ENCODE data around the gene SUMO2. TPM values are rescaled to one million over a fixed set of nuclear protein-coding genes. Genes with fewer than 3 reads are reported as not detected.

SUMO2 gene
- total and polyA plus RNA-seq, 2 of the 8 experiments (the other 6 are each of a cell fraction or from before 2014, with no cell fraction given), result 184 to 779 TPM

DNA sequence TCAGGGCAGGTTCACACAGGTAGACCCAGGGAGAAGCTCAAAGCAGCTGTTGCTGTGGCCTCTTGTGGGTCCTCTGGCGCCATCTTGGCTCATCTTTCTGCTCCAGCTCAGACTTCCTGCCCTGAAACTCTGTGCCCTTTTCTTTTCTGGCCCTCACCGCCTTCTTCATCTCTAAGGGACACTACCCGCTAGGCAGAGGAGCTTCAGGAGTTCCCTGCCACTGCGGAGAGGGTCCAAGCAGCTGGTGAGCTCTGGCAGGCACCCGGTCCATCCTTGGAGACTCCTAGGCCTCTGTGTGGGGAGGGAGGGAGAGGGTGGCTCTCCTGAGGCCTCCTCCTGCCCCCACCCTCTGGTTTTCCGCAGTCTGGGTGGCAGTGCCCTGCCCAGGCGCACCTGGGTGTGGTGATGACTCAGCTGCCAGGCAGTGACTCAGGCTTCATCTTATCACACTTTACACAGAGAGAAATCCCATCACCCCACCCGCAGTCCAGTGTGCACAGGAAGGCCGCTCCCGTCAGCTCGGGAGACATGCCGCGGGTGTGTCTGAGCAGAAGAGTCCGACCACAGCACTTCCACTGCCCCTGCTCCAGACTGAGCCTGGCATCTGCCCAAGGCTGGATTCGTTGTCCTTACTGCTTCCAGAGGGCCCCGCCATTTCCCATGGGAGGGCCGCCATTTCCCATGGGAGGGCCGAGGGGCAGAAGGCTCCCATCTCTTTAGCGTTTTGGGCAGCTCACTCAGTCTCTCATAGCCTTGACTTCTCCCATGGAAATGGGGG, 58.5 kb downstream of the SUMO2 start:
- H3K18ac ChIP-seq (ENCODE audit: extremely low read depth, low read length), result no peak overlapping the region
- peaks cover 0 to 4% (median 4%) of the 10 kb centered on the region in 4 experiments; a peak in 4 of 8 replicates for H3K36me3 ChIP-seq (ENCODE audit: control insufficient read depth in 2 of 4, insufficient read depth in 4 of 4, low read length in 3 of 4)
- 95% methylated on average over 19 of the region's 19 CpGs; no CpG with 5 or more reads in 1 of the 2 experiments for WGBS, 2 experiments (ENCODE audit: extremely low coverage in 1 of 2, insufficient coverage in 1 of 2, insufficient read length in 1 of 2, insufficient replicate concordance in 2 of 2, low coverage in 1 of 2, low lambda C conversion rate in 2 of 2, missing lambda C conversion rate in 1 of 2)
- no peak overlapping the region for H2BK15ac ChIP-seq (ENCODE audit: low read length)
- no peak for FAIRE-seq
- no peak overlapping the region for H3K14ac ChIP-seq (ENCODE audit: insufficient read length)
- no peak overlapping the region for H3K4me2 ChIP-seq (ENCODE audit: insufficient read depth in 1 of 2, low read depth in 2 of 2, low read length in 2 of 2)
- H2BK120ac ChIP-seq (replicated peaks; ENCODE audit: low read depth, low read length), result no peak overlapping the region
- peaks cover 0 to 3% of the 10 kb centered on the region in 2 experiments for H4K20me1 ChIP-seq (replicated peaks in 1 of 2; ENCODE audit: control insufficient read depth in 1 of 2, insufficient read depth in 2 of 2, low read length in 2 of 2)
- H3K23me2 ChIP-seq (ENCODE audit: low read depth, low read length), result no peaks in the 10 kb centered on the region
- no peak overlapping the region for H2BK12ac ChIP-seq (ENCODE audit: low read depth, low read length)
- H4K5ac ChIP-seq (ENCODE audit: insufficient read length, low read depth, low read length), result no peak overlapping the region
- no peak overlapping the region for H3K56ac ChIP-seq (replicated peaks; ENCODE audit: insufficient read length, low read depth, low read length)
- H3K4ac ChIP-seq (replicated peaks; ENCODE audit: insufficient read length, low read depth, low read length), result no peak overlapping the region
- no peak overlapping the region for H2BK5ac ChIP-seq (ENCODE audit: low read depth, low read length)
- no peak overlapping the region for H4K91ac ChIP-seq (replicated peaks; ENCODE audit: insufficient read length, low read length)
- H3K79me2 ChIP-seq (ENCODE audit: control insufficient read depth in 1 of 2, insufficient read depth in 2 of 2, low read length in 2 of 2), result peaks cover 0 to 2% of the 10 kb centered on the region in 2 experiments; a peak in 1 of 4 replicates
- no peaks in the 10 kb centered on the region; the same call in 1 of the 2 replicates for H3K79me1 ChIP-seq (ENCODE audit: low read depth, low read length)
- H2AFZ ChIP-seq (ENCODE audit: low read length), result no peak overlapping the region
- no peak overlapping the region; the same call in 1 of the 2 replicates for H4K8ac ChIP-seq (ENCODE audit: extremely low read depth, insufficient read depth, low read length)
- POLR2A ChIA-PET (ENCODE audit: partially characterized antibody), result interaction anchor here (0.7 to 13.9 kb wide), 12 partner anchors 7 to 125 kb away, joined by 3 to 134 read pairs (median 4); partner anchors contain the start of genes ARMC7 and JPT1
- no peak overlapping the region for H2BK20ac ChIP-seq (ENCODE audit: low read length)
- H3K23ac ChIP-seq (ENCODE audit: insufficient read length), result no peak overlapping the region
- DNase-seq (ENCODE audit: low read depth in 1 of 2, low spot score in 2 of 2), result no peak
- H3K4me3 ChIP-seq (ENCODE audit: extremely low read depth in 1 of 4, insufficient read depth in 2 of 4, low read depth in 3 of 4, low read length in 4 of 4), result no peak overlapping the region
- no peak overlapping the region; the same call in 1 of the 2 replicates for H3K27ac ChIP-seq (ENCODE audit: low read depth, low read length)
- no peaks in the 10 kb centered on the region for H3K9me3 ChIP-seq (ENCODE audit: insufficient read depth in 2 of 2, low read depth in 1 of 2, low read length in 1 of 2)
- H3K27me3 ChIP-seq (replicated peaks in 1 of 4; ENCODE audit: control insufficient read depth in 3 of 4, extremely low read depth in 1 of 4, insufficient read depth in 3 of 4, low read length in 3 of 4), result no peaks in the 10 kb centered on the region; a peak in 1 of 7 replicates
- TF ChIP-seq E2F6 (IDR thresholded peaks at IDR 0.05) (no peak), BCL11A (IDR thresholded peaks at IDR 0.05; ENCODE audit: low read depth in 2 of 2, low read length in 2 of 2) (no peak), TCF12 (IDR thresholded peaks at IDR 0.05; ENCODE audit: low read depth, low read length) (no peak), ASH2L (IDR thresholded peaks at IDR 0.05; ENCODE audit: low read length) (no peak), RNF2 (IDR thresholded peaks at IDR 0.05; ENCODE audit: borderline replicate concordance, low read depth, low read length, missing control alignments, poor library complexity, severe bottlenecking) (no peak), RFX5 (IDR thresholded peaks at IDR 0.05; ENCODE audit: borderline replicate concordance, low read depth, low read length) (no peak)
- no peak overlapping the region for H3K9ac ChIP-seq (replicated peaks in 1 of 4; ENCODE audit: extremely low read depth in 1 of 4, low read depth in 3 of 4, low read length in 3 of 4)
- CTCF ChIA-PET (ENCODE audit: partially characterized antibody), result interaction anchor here (0.5 to 12.9 kb wide), 14 partner anchors 8 to 147 kb away, joined by 3 to 239 read pairs (median 4); partner anchors contain the start of genes ARMC7, JPT1, MIF4GD and NT5C
- no peak overlapping the region for H2AK5ac ChIP-seq (ENCODE audit: low read depth, low read length)
- peaks cover 0 to 2% (median under 1%) of the 10 kb centered on the region in 4 experiments; a peak in 1 of 7 replicates for H3K4me1 ChIP-seq (replicated peaks in 1 of 4; ENCODE audit: control insufficient read depth in 3 of 4, insufficient read depth in 4 of 4, low read length in 3 of 4)

Measured in H1 (cell line).